Trophoblast cell (in vitro differentiated cells and primary cell): Measurements from ENCODE around the gene ZPLD1.

Experiments used
- DNase-seq, 2 donors: peaks; one replicate each; pipeline ENCODE4 v3.0.0-alpha.2; 2016
- H2AFZ ChIP-seq: 2 replicates; pipeline ENCODE4 v1.6.1; 2013; ENCODE audit warnings: low read length, moderate library complexity, mild to moderate bottlenecking; ENCODE audit not compliant: insufficient read depth, poor library complexity
- H2AK5ac ChIP-seq: 2 replicates; pipeline ENCODE4 v1.6.1; 2013; ENCODE audit warnings: mild to moderate bottlenecking, low read length
- H2BK120ac ChIP-seq: 2 replicates; pipeline ENCODE4 v1.6.1; 2013; ENCODE audit warnings: low read length, mild to moderate bottlenecking, moderate library complexity; ENCODE audit not compliant: insufficient read depth, poor library complexity
- H2BK12ac ChIP-seq: 2 replicates; pipeline ENCODE4 v1.6.1; 2013; ENCODE audit warnings: mild to moderate bottlenecking, low read length, moderate library complexity
- H2BK5ac ChIP-seq: 2 replicates; pipeline ENCODE4 v1.6.1; 2013; ENCODE audit warnings: low read length, low read depth, moderate library complexity, mild to moderate bottlenecking; ENCODE audit not compliant: poor library complexity
- H3K14ac ChIP-seq: 2 replicates; pipeline ENCODE4 v1.6.1; 2013; ENCODE audit warnings: mild to moderate bottlenecking, low read length
- H3K18ac ChIP-seq: 2 replicates; pipeline ENCODE4 v1.6.1; 2013; ENCODE audit warnings: mild to moderate bottlenecking, low read length
- H3K23ac ChIP-seq: 2 replicates; pipeline ENCODE4 v1.6.1; 2013; ENCODE audit warnings: low read length
- H3K27ac ChIP-seq: 2 replicates; pipeline ENCODE4 v1.5.1; 2013; ENCODE audit warnings: low read depth, mild to moderate bottlenecking, inconsistent platforms, low read length, moderate library complexity
- H3K27me3 ChIP-seq: 2 replicates; pipeline ENCODE4 v1.6.1; 2013; ENCODE audit warnings: inconsistent platforms, mild to moderate bottlenecking, low read length, moderate library complexity; ENCODE audit not compliant: insufficient read depth
- H3K36me3 ChIP-seq, 2 experiments: 1 replicate in 1 of 2; 2 replicates in 1 of 2; pipeline ENCODE4 v1.6.1; 2013; ENCODE audit warnings: low read length in 2 of 2, mild to moderate bottlenecking in 2 of 2, moderate library complexity in 1 of 2; ENCODE audit not compliant: insufficient read depth in 2 of 2, control insufficient read depth in 1 of 2
- H3K4ac ChIP-seq: 2 replicates; pipeline ENCODE4 v1.6.1; 2013; ENCODE audit warnings: low read depth, mild to moderate bottlenecking, low read length, moderate library complexity
- H3K4me1 ChIP-seq, 2 experiments: 1 replicate in 1 of 2; 2 replicates in 1 of 2; pipeline ENCODE4 v1.6.1; 2013; ENCODE audit warnings: low read length in 2 of 2, mild to moderate bottlenecking in 2 of 2, moderate library complexity in 1 of 2; ENCODE audit not compliant: insufficient read depth in 2 of 2, control insufficient read depth in 1 of 2
- H3K4me2 ChIP-seq: 2 replicates; pipeline ENCODE4 v1.6.1; 2013; ENCODE audit warnings: inconsistent platforms, mild to moderate bottlenecking, low read length, moderate library complexity
- H3K4me3 ChIP-seq: 2 replicates; pipeline ENCODE4 v1.5.1; 2013; ENCODE audit warnings: mild to moderate bottlenecking, low read depth, low read length, inconsistent platforms
- H3K79me1 ChIP-seq: one replicate; pipeline ENCODE4 v1.6.1; 2013; ENCODE audit warnings: low read length
- H3K79me2 ChIP-seq: 2 replicates; pipeline ENCODE4 v1.6.1; 2013; ENCODE audit warnings: low read length, mild to moderate bottlenecking; ENCODE audit not compliant: control insufficient read depth, insufficient read depth, poor library complexity
- H3K9ac ChIP-seq: 2 replicates; pipeline ENCODE4 v1.6.1; 2013; ENCODE audit warnings: mild to moderate bottlenecking, low read length
- H3K9me3 ChIP-seq: 2 replicates; pipeline ENCODE4 v1.6.1; 2013; ENCODE audit warnings: low read depth, mild to moderate bottlenecking, control low read depth, inconsistent platforms, low read length; ENCODE audit not compliant: insufficient read depth
- H4K12ac ChIP-seq: 2 replicates; pipeline ENCODE4 v1.6.1; 2013; ENCODE audit warnings: low read depth, mild to moderate bottlenecking, low read length, moderate library complexity
- H4K8ac ChIP-seq: 2 replicates; pipeline ENCODE4 v1.6.1; 2013; ENCODE audit warnings: low read depth, mild to moderate bottlenecking, low read length, moderate library complexity
- H4K91ac ChIP-seq: one replicate; pipeline ENCODE4 v1.6.1; 2013; ENCODE audit warnings: low read depth, mild to moderate bottlenecking, low read length, moderate library complexity
- WGBS: extraction: QIAGEN DNeasy Blood & Tissue Kit; methylation state at CpG from one replicate; pipeline ENCODE4 v1.1.7; 2013; ENCODE audit warnings: missing lambda C conversion rate; ENCODE audit not compliant: insufficient read length, insufficient coverage; ENCODE audit errors: extremely low coverage; 5-methylcytosine and 5-hydroxymethylcytosine counted together

Gene ZPLD1

GRCh38 chr3:102470066-102470465 is 35.3 kb downstream of the ZPLD1 start:
- no peak overlapping the region for H3K14ac ChIP-seq
- no peak overlapping the region for H3K23ac ChIP-seq
- no peaks in the 10 kb centered on the region for H3K36me3 ChIP-seq
- H4K12ac ChIP-seq: no peak overlapping the region
- H2AFZ ChIP-seq: no peak overlapping the region
- no peak overlapping the region for H2AK5ac ChIP-seq
- no peak overlapping the region for H3K27ac ChIP-seq
- no peaks in the 10 kb centered on the region for H3K27me3 ChIP-seq
- H3K9me3 ChIP-seq: no peaks in the 10 kb centered on the region
- H3K4me3 ChIP-seq: no peak overlapping the region
- no peaks in the 10 kb centered on the region for H3K79me1 ChIP-seq
- H3K4me2 ChIP-seq: no peak overlapping the region
- H3K4me1 ChIP-seq: no peaks in the 10 kb centered on the region
- no peak overlapping the region for H3K9ac ChIP-seq
- no peak overlapping the region for H3K4ac ChIP-seq
- no peak overlapping the region for H2BK5ac ChIP-seq
- no peak overlapping the region for H2BK12ac ChIP-seq
- no CpG with 5 or more reads among the region's 6 CpGs for WGBS
- no peak for DNase-seq
- H4K8ac ChIP-seq: no peak overlapping the region
- no peaks in the 10 kb centered on the region for H3K79me2 ChIP-seq
- H4K91ac ChIP-seq: no peak overlapping the region
- H3K18ac ChIP-seq: no peak overlapping the region
- H2BK120ac ChIP-seq: no peak overlapping the region

- Histone ChIP-seq H3K4me1 (no peaks in the 10 kb centered on the region), H4K12ac (no peak overlapping the region)
- WGBS: no CpG with 5 or more reads among the region's 10 CpGs
Observed at GRCh38 chr3:102471001-102471400, 36.2 kb downstream of the ZPLD1 start.

GRCh38 chr3:102471491-102471890 is 36.7 kb downstream of the ZPLD1 start:
- no CpG with 5 or more reads among the region's 2 CpGs for WGBS
- Histone ChIP-seq H3K36me3 (no peaks in the 10 kb centered on the region), H3K79me1 (no peaks in the 10 kb centered on the region), H4K91ac (no peak overlapping the region), H4K12ac (no peak overlapping the region), H3K79me2 (no peaks in the 10 kb centered on the region), H3K23ac (no peak overlapping the region), H2BK12ac (no peak overlapping the region), H3K4me1 (no peaks in the 10 kb centered on the region), H3K27ac (no peak overlapping the region), H4K8ac (no peak overlapping the region), H3K4me2 (no peak overlapping the region), H2BK120ac (no peak overlapping the region), H3K14ac (no peak overlapping the region), H3K9me3 (no peaks in the 10 kb centered on the region), H3K4ac (no peak overlapping the region), H2BK5ac (no peak overlapping the region), H3K9ac (no peak overlapping the region), H3K4me3 (no peak overlapping the region), H3K18ac (no peak overlapping the region), H2AK5ac (no peak overlapping the region), H2AFZ (no peak overlapping the region), H3K27me3 (no peaks in the 10 kb centered on the region)
- no peak for DNase-seq

More at GRCh38 chr3:102471001-102471400, 36.2 kb downstream of the ZPLD1 start:
- Histone ChIP-seq H3K4me2 (no peak overlapping the region), H2AFZ (no peak overlapping the region), H2AK5ac (no peak overlapping the region), H4K91ac (no peak overlapping the region), H3K27ac (no peak overlapping the region), H4K8ac (no peak overlapping the region), H3K14ac (no peak overlapping the region), H3K9me3 (no peaks in the 10 kb centered on the region), H3K9ac (no peak overlapping the region), H2BK120ac (no peak overlapping the region), H3K4ac (no peak overlapping the region), H3K18ac (no peak overlapping the region), H3K23ac (no peak overlapping the region), H3K79me2 (no peaks in the 10 kb centered on the region), H3K27me3 (no peaks in the 10 kb centered on the region), H3K4me3 (no peak overlapping the region), H3K79me1 (no peaks in the 10 kb centered on the region), H2BK12ac (no peak overlapping the region), H2BK5ac (no peak overlapping the region), H3K36me3 (no peaks in the 10 kb centered on the region)
- DNase-seq: peak; percentile 2 to 15

- no peak overlapping the region for H2BK120ac ChIP-seq
Observed at GRCh38 chr3:102473648-102474047, 38.8 kb downstream of the ZPLD1 start.

More at GRCh38 chr3:102473648-102474047, 38.8 kb downstream of the ZPLD1 start:
- Histone ChIP-seq H4K12ac (no peak overlapping the region), H3K27me3 (no peaks in the 10 kb centered on the region), H2AK5ac (no peak overlapping the region), H3K79me2 (no peaks in the 10 kb centered on the region), H3K36me3 (no peaks in the 10 kb centered on the region), H3K23ac (no peak overlapping the region), H3K27ac (no peak overlapping the region), H3K4me3 (no peak overlapping the region), H3K4me1 (no peaks in the 10 kb centered on the region), H3K4me2 (no peak overlapping the region), H3K9ac (no peak overlapping the region), H3K4ac (no peak overlapping the region), H2AFZ (no peak overlapping the region), H3K14ac (no peak overlapping the region), H3K9me3 (no peaks in the 10 kb centered on the region), H2BK12ac (no peak overlapping the region), H2BK5ac (no peak overlapping the region), H3K18ac (no peak overlapping the region), H3K79me1 (no peaks in the 10 kb centered on the region), H4K91ac (no peak overlapping the region), H4K8ac (no peak overlapping the region)
- DNase-seq: no peak
